GM18519 (cell line): ENCODE data around the gene EVI5L.
"Not testable (repeated sequence)": the region's sequence is repeated elsewhere in the genome, so short reads cannot be mapped to it uniquely, and the experiment has no call there.

Source experiments
- ATAC-seq: cut with Tn5 transposase; IDR thresholded peaks from one replicate; pipeline ENCODE4 v1.9.1; 2021; ENCODE audit warnings: mild to moderate bottlenecking, moderate library complexity; ENCODE audit not compliant: unreplicated experiment, low FRiP score

The EVI5L gene

GRCh38 chr19:7858109-7858770 is 28.2 kb downstream of the EVI5L start:
- no peak for ATAC-seq

GRCh38 chr19:7859087-7859486 is 29.1 kb downstream of the EVI5L start:
- not testable (repeated sequence) for ATAC-seq

GRCh38 chr19:7859831-7860713 is 30.1 kb downstream of the EVI5L start:
- no peak for ATAC-seq

- ATAC-seq, result no peak
Measured at GRCh38 chr19:7860714-7861618, 30.9 kb downstream of the EVI5L start.

- ATAC-seq, result no peak
Measured at GRCh38 chr19:7861619-7862412, 31.8 kb downstream of the EVI5L start.

- ATAC-seq, result no peak
Measured at GRCh38 chr19:7862413-7862951, 32.5 kb downstream of the EVI5L start.

- no peak for ATAC-seq
Measured at GRCh38 chr19:7863157-7863970, 33.3 kb downstream of the EVI5L start.

- no peak for ATAC-seq
Measured at GRCh38 chr19:7863971-7864689, 34.1 kb downstream of the EVI5L start.

- ATAC-seq, result no peak
Measured at GRCh38 chr19:7864690-7865074, 34.7 kb downstream of the EVI5L start.

GRCh38 chr19:7865262-7865911 is 35.4 kb downstream of the EVI5L start:
- ATAC-seq, result no peak

GRCh38 chr19:7866399-7867091 is 36.5 kb downstream of the EVI5L start:
- ATAC-seq, result no peak

GRCh38 chr19:7867092-7867844 is 37.2 kb downstream of the EVI5L start:
- no peak for ATAC-seq

GRCh38 chr19:7868326-7868670 is 38.3 kb downstream of the EVI5L start:
- ATAC-seq, result no peak

GRCh38 chr19:7868671-7869452 is 38.8 kb downstream of the EVI5L start:
- peak; percentile 40 for ATAC-seq

GRCh38 chr19:7869453-7869909 is 39.5 kb downstream of the EVI5L start:
- peak; percentile 21 for ATAC-seq
